Adrenal gland (tissue), 5 donors: ENCODE results near the gene PRR19.

ENCODE experiments used
- POLR2A ChIP-seq, 2 donors: fragments of 450-650 bp; IDR thresholded peaks; one replicate each; pipeline ENCODE4 v1.6.1; 2017; ENCODE audit warnings: antibody characterized with exemption in 2 of 2, mild to moderate bottlenecking in 2 of 2, moderate library complexity in 1 of 2
- TF ChIP-seq, protein P1 (sequence below), 6 experiments: fragments of 450-650 bp in 4 of 6; fragments of 200-600 bp in 2 of 6; sonication (generic) in 1 of 6; IDR thresholded peaks; 1 replicate in 5 of 6; 2 replicates in 1 of 6; pipeline versions ENCODE4 v1.5.1 to v1.8.0; 2016 to 2021; ENCODE audit warnings: antibody characterized with exemption in 6 of 6, mild to moderate bottlenecking in 2 of 6, moderate library complexity in 1 of 6
- donor health status: DM: no; HTN: no; CAD: no.

DNA sequence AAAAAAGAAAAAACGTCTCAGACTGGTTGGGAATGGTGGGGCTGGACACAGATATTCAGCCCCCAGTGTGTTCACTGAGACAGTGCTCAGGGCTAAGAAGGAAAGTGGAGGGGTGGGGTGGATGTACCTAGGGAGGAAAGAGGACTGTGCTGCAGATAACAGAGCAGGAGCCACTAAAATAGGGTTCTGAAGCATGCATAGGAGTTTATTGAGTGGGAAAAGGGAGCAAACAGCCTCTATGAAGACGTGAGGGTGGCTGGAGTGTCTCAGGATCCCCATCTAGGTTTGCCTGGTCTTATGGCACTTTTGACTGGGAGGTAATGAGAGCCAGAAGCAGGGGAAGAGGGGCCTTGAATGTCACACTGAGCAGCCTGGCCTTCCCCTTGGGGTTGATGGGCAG lies 26.9 kb downstream of the PRR19 start:
- TF ChIP-seq, protein P1, sequence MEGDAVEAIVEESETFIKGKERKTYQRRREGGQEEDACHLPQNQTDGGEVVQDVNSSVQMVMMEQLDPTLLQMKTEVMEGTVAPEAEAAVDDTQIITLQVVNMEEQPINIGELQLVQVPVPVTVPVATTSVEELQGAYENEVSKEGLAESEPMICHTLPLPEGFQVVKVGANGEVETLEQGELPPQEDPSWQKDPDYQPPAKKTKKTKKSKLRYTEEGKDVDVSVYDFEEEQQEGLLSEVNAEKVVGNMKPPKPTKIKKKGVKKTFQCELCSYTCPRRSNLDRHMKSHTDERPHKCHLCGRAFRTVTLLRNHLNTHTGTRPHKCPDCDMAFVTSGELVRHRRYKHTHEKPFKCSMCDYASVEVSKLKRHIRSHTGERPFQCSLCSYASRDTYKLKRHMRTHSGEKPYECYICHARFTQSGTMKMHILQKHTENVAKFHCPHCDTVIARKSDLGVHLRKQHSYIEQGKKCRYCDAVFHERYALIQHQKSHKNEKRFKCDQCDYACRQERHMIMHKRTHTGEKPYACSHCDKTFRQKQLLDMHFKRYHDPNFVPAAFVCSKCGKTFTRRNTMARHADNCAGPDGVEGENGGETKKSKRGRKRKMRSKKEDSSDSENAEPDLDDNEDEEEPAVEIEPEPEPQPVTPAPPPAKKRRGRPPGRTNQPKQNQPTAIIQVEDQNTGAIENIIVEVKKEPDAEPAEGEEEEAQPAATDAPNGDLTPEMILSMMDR (IDR thresholded peaks at IDR 0.05) = no peak
- no peak for TF ChIP-seq POLR2A (IDR thresholded peaks at IDR 0.05)
